GM12878 (cell line): ENCODE results near the gene HAUS7. TPM values are rescaled to one million over a fixed set of nuclear protein-coding genes. Genes with fewer than 3 reads are reported as not detected.

Source experiments
- ATAC-seq: fragments of 200-7000 bp; cut with Tn5 transposase; 3 replicates; pipeline ENCODE4 v1.9.1; 2020; ENCODE audit warnings: mild to moderate bottlenecking, moderate library complexity
- BruUV-seq: library from RNA; stranded (reverse); fragments of 400-500 nt; replicated peaks from 2 replicates; lab custom pipeline; 2021; lab: Mats Ljungman, UMichigan
- CTCF ChIA-PET: fragments of 300-600 bp; sonication (Branson Sonifier 250); formaldehyde crosslinking; extraction: SDS; loops from one replicate; lab custom pipeline; 2021; ENCODE audit warnings: inconsistent platforms; lab: Yijun Ruan, JAX
- POLR2A ChIA-PET: fragments of 350-600 bp; formaldehyde crosslinking; extraction: SDS; loops from one replicate; lab custom pipeline; 2021; ENCODE audit warnings: inconsistent platforms; lab: Charles Lee
- RAD21 ChIA-PET: fragments of 300-600 bp; sonication (Branson Sonifier 250); formaldehyde crosslinking; loops from one replicate; lab custom pipeline; 2023; ENCODE audit warnings: antibody characterized with exemption; ENCODE audit not compliant: unreplicated experiment; lab: Charles Lee
- SMC1A ChIA-PET: fragments of 300-600 bp; sonication (Branson Sonifier 250); formaldehyde crosslinking; loops from one replicate; lab custom pipeline; 2023; ENCODE audit not compliant: unreplicated experiment, uncharacterized antibody; lab: Charles Lee
- DNase-seq: peaks from one replicate; pipeline ENCODE4 v3.0.0-alpha.2; 2011; ENCODE audit warnings: low read depth, low spot score
- FAIRE-seq: peaks from 3 replicates; lab custom pipeline; 2011; peaks lifted over from hg19 to GRCh38; lab: Jason Lieb, UNC
- H2AFZ ChIP-seq: 2 replicates; pipeline ENCODE4 v1.6.0; 2011; ENCODE audit warnings: low read depth, low read length, control low read depth; ENCODE audit not compliant: control insufficient read depth
- H3K27ac ChIP-seq: 2 replicates; pipeline ENCODE4 v1.5.1; 2011; ENCODE audit warnings: control low read depth; ENCODE audit not compliant: control insufficient read depth, insufficient read depth
- H3K27me3 ChIP-seq, 2 experiments: replicated peaks in 1 of 2; 2 replicates each; pipeline versions ENCODE4 v1.6.0 to v1.6.1; 2011; ENCODE audit warnings: low read length in 1 of 2; ENCODE audit not compliant: control insufficient read depth in 2 of 2, insufficient read depth in 2 of 2
- H3K36me3 ChIP-seq, 2 experiments: 2 replicates each; pipeline ENCODE4 v1.5.1; 2011; ENCODE audit warnings: low read length in 1 of 2; ENCODE audit not compliant: control insufficient read depth in 2 of 2, insufficient read depth in 2 of 2
- H3K4me1 ChIP-seq: 2 replicates; pipeline ENCODE4 v1.6.1; 2011; ENCODE audit warnings: mild to moderate bottlenecking, low read length, moderate library complexity, mixed read lengths; ENCODE audit not compliant: control insufficient read depth, insufficient read depth
- H3K4me2 ChIP-seq: 2 replicates; pipeline ENCODE4 v1.6.0; 2011; ENCODE audit warnings: control low read depth; ENCODE audit not compliant: control insufficient read depth, insufficient read depth
- H3K4me3 ChIP-seq: fragments of 200-600 bp; sonication (generic); 2 replicates; pipeline ENCODE4 v1.5.1; 2016
- H3K79me2 ChIP-seq: 2 replicates; pipeline ENCODE4 v1.6.0; 2011; ENCODE audit warnings: low read length; ENCODE audit not compliant: control insufficient read depth, insufficient read depth
- H3K9ac ChIP-seq: 2 replicates; pipeline ENCODE4 v1.8.0; 2011; ENCODE audit warnings: low read length, control low read depth, mixed read lengths; ENCODE audit not compliant: control insufficient read depth, insufficient read depth
- H3K9me3 ChIP-seq: replicated peaks from 3 replicates; pipeline ENCODE4 v1.5.1; 2011; ENCODE audit warnings: mild to moderate bottlenecking, low read length; ENCODE audit not compliant: control insufficient read depth, insufficient read depth
- H4K20me1 ChIP-seq: 2 replicates; pipeline ENCODE4 v1.6.0; 2011; ENCODE audit not compliant: control insufficient read depth, insufficient read depth
- BCL11A ChIP-seq: IDR thresholded peaks from 2 replicates; pipeline ENCODE4 v1.6.1; 2011; ENCODE audit warnings: low read depth, low read length
- CHD1 ChIP-seq: IDR thresholded peaks from 2 replicates; pipeline ENCODE4 v1.6.1; 2012; ENCODE audit warnings: low read depth, low read length, improper control_type of control experiment
- CREB1 ChIP-seq: IDR thresholded peaks from 2 replicates; pipeline ENCODE4 v1.6.1; 2012; ENCODE audit warnings: low read depth, mild to moderate bottlenecking, inconsistent platforms
- CREM ChIP-seq: IDR thresholded peaks from 2 replicates; pipeline ENCODE4 v1.6.1; 2014; ENCODE audit warnings: antibody characterized with exemption, low read depth
- IRF4 ChIP-seq: IDR thresholded peaks from 2 replicates; pipeline ENCODE4 v1.6.1; 2011; ENCODE audit warnings: low read depth, low read length
- POLR2AphosphoS2 ChIP-seq: IDR thresholded peaks from 2 replicates; pipeline ENCODE4 v1.6.1; 2011; ENCODE audit warnings: low read depth, mild to moderate bottlenecking, low read length, improper control_type of control experiment, moderate library complexity
- RCOR1 ChIP-seq: conservative IDR thresholded peaks from 2 replicates; pipeline ENCODE4 v1.6.1; 2012; ENCODE audit warnings: low read depth, low read length, improper control_type of control experiment
- REST ChIP-seq: IDR thresholded peaks from 2 replicates; pipeline ENCODE4 v1.6.1; 2012; ENCODE audit warnings: mild to moderate bottlenecking, low read depth, low read length
- RFX5 ChIP-seq: IDR thresholded peaks from 2 replicates; pipeline ENCODE4 v1.6.1; 2011; ENCODE audit warnings: low read depth, low read length, improper control_type of control experiment
- SMAD5 ChIP-seq: IDR thresholded peaks from 2 replicates; pipeline ENCODE4 v1.6.1; 2016; ENCODE audit warnings: antibody characterized with exemption, low read depth
- SUZ12 ChIP-seq: fragments of 200-600 bp; sonication (generic); IDR thresholded peaks from one replicate; pipeline ENCODE4 v1.6.1; 2018; ENCODE audit warnings: antibody characterized with exemption, mild to moderate bottlenecking; ENCODE audit not compliant: unreplicated experiment
- WRNIP1 ChIP-seq: IDR thresholded peaks from 2 replicates; pipeline ENCODE4 v1.6.1; 2011; ENCODE audit warnings: low read depth, low read length, improper control_type of control experiment, borderline replicate concordance
- WGBS: methylation state at CpG from one replicate; pipeline ENCODE4 v1.1.6; 2016; ENCODE audit warnings: low lambda C conversion rate; ENCODE audit not compliant: insufficient replicate concordance, insufficient coverage; ENCODE audit errors: missing lambda C conversion rate; 5-methylcytosine and 5-hydroxymethylcytosine counted together
- in situ Hi-C: fragments of 300-500 bp; cut with MboI; formaldehyde crosslinking; loops from 9 replicates; pipeline ENCODE4 v1.14.3; 2018; ENCODE audit warnings: mixed read lengths
- intact Hi-C: fragments of 100-400 bp; cut with micrococcal nuclease; formaldehyde crosslinking; loops from one replicate; pipeline ENCODE4 v1.14.2; 2022; ENCODE audit not compliant: unreplicated experiment
- polyA plus RNA-seq, 11 experiments: library from polyadenylated mRNA; depleted of rRNA in 4 of 11; unstranded in 6 of 11; stranded (reverse) in 5 of 11; fragments of >200 nt; fragmentation: Nextera tagmentation in 4 of 11; fragmentation: Illumina TruSeq in 1 of 11; extraction: Ambion mirVana in 4 of 11; extraction: Trizol in 1 of 11; gene quantifications; 1 replicate in 1 of 11; 2 replicates in 10 of 11; pipeline versions ENCODE4 v1.2.1 to v1.2.3, GENCODE V29; 2011 to 2016; ENCODE audit warnings: inconsistent platforms in 2 of 11, missing spikeins in 2 of 11, low read depth in 1 of 11
- total RNA-seq, 4 experiments: library from RNA; depleted of rRNA in 3 of 4; stranded (reverse); fragments of >200 nt in 3 of 4; fragmentation: Illumina TruSeq in 1 of 4; extraction: Trizol in 1 of 4; gene quantifications; 2 replicates each; pipeline versions ENCODE4 v1.2.1 to v1.2.3, GENCODE V29; 2013 to 2021
- TF ChIP-seq, protein P1 (sequence below): fragments of 450-650 bp; formaldehyde crosslinking; IDR thresholded peaks from 2 replicates; pipeline ENCODE4 v1.5.0; 2022; ENCODE audit warnings: mild to moderate bottlenecking, missing genetic modification characterization

Gene HAUS7
- total and polyA plus RNA-seq, 10 of the 15 experiments (the other 5 are each of a cell fraction or from before 2014, with no cell fraction given): 6.7 to 63.3 (median 24.1) TPM

DNA sequence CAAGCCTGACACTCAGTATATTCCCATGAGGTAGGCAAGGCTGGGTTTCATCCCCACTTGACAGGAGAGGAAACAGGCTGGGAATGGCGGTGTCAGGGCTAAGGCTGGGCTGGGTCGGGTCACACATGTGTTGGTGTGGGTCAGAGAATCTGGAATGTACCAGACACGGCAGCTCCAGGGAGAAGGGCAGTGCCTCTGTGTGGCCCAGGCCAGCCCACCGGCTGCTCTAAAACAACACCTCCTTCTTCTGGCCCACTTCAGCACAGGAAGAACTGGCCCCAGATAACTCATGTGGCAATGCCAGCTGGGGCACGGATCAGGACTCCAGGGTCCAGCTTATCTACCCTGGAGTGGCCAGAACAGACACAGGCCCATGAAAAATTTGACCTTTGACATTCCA, 6.3 kb downstream of the HAUS7 start:
- ChIA-PET POLR2A (no interaction called here), CTCF (interaction anchor here (1.1 kb wide), 1 partner anchor 16 kb away, joined by 3 read pairs; no protein-coding TSS in a partner anchor), RAD21 (no interaction called here), SMC1A (no interaction called here)
- Histone ChIP-seq H3K4me3 (no peak overlapping the region), H3K9me3 (no peaks in the 10 kb centered on the region), H3K9ac (no peak overlapping the region), H3K4me2 (no peak overlapping the region), H3K79me2 (no peaks in the 10 kb centered on the region), H3K4me1 (no peaks in the 10 kb centered on the region)
- no TSS peak for BruUV-seq
- 67% methylated on average over 5 of the region's 5 CpGs for whole genome bisulfite sequencing
- DNase-seq: no peak
- TF ChIP-seq CHD1 (no peak), BCL11A (no peak), SMAD5 (no peak), POLR2AphosphoS2 (no peak), CREM (no peak), RFX5 (no peak), SUZ12 (no peak), CREB1 (no peak), REST (no peak), WRNIP1 (no peak), RCOR1 (no peak), IRF4 (no peak)
- TF ChIP-seq, protein P1, sequence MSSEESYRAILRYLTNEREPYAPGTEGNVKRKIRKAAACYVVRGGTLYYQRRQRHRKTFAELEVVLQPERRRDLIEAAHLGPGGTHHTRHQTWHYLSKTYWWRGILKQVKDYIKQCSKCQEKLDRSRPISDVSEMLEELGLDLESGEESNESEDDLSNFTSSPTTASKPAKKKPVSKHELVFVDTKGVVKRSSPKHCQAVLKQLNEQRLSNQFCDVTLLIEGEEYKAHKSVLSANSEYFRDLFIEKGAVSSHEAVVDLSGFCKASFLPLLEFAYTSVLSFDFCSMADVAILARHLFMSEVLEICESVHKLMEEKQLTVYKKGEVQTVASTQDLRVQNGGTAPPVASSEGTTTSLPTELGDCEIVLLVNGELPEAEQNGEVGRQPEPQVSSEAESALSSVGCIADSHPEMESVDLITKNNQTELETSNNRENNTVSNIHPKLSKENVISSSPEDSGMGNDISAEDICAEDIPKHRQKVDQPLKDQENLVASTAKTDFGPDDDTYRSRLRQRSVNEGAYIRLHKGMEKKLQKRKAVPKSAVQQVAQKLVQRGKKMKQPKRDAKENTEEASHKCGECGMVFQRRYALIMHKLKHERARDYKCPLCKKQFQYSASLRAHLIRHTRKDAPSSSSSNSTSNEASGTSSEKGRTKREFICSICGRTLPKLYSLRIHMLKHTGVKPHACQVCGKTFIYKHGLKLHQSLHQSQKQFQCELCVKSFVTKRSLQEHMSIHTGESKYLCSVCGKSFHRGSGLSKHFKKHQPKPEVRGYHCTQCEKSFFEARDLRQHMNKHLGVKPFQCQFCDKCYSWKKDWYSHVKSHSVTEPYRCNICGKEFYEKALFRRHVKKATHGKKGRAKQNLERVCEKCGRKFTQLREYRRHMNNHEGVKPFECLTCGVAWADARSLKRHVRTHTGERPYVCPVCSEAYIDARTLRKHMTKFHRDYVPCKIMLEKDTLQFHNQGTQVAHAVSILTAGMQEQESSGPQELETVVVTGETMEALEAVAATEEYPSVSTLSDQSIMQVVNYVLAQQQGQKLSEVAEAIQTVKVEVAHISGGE (CRISPR knock-in tag): no peak
- TF ChIP-seq, all 136 proteins: peak for 0
- intact Hi-C loops: no loop called here
- ATAC-seq (no peak), FAIRE-seq (no peak)
- Histone ChIP-seq H3K36me3 (no peaks in the 10 kb centered on the region; a peak in 1 of 4 replicates), H2AFZ (no peak overlapping the region), H4K20me1 (no peaks in the 10 kb centered on the region), H3K27me3 (no peaks in the 10 kb centered on the region), H3K27ac (no peak overlapping the region)
- in situ Hi-C loops: no loop called here
